ENCODE data around the gene MRGPRG.

The MRGPRG gene

GRCh38 chr11:3206156-3206921 lies 12.3 kb downstream of the MRGPRG start:
- in situ Hi-C loops (cut with MboI; ENCODE audit: low pct_unique_long_range_greater_than_20kb, low sequenced_read_pairs, unreplicated experiment), result no loop called here
- TF ChIP-seq CTCF (IDR thresholded peaks at IDR 0.05; ENCODE audit: extremely low read depth, insufficient read depth, missing control alignments), result no peak
- no peak for DNase-seq (ENCODE audit: low spot score)

- no peak for TF ChIP-seq CTCF (IDR thresholded peaks at IDR 0.05; ENCODE audit: extremely low read depth, insufficient read depth, missing control alignments)
- no peak for DNase-seq (ENCODE audit: low spot score)
- in situ Hi-C loops (cut with MboI; ENCODE audit: low pct_unique_long_range_greater_than_20kb, low sequenced_read_pairs, unreplicated experiment), result no loop called here
Measured at GRCh38 chr11:3205261-3206155, 13.1 kb downstream of the MRGPRG start.

- in situ Hi-C loops (cut with MboI; ENCODE audit: low pct_unique_long_range_greater_than_20kb, low sequenced_read_pairs, unreplicated experiment), result no loop called here
Measured at GRCh38 chr11:3204141-3205015, 14.2 kb downstream of the MRGPRG start.

GRCh38 chr11:3203221-3204043 lies 15.2 kb downstream of the MRGPRG start:
- DNase-seq (ENCODE audit: low spot score), result no peak
- in situ Hi-C loops (cut with MboI; ENCODE audit: low pct_unique_long_range_greater_than_20kb, low sequenced_read_pairs, unreplicated experiment), result no loop called here

More at GRCh38 chr11:3204141-3205015, 14.2 kb downstream of the MRGPRG start:
- TF ChIP-seq CTCF (IDR thresholded peaks at IDR 0.05; ENCODE audit: extremely low read depth, insufficient read depth, missing control alignments), result no peak
- DNase-seq (ENCODE audit: low spot score), result no peak

GRCh38 chr11:3202759-3203158 lies 15.9 kb downstream of the MRGPRG start:
- in situ Hi-C loops (cut with MboI; ENCODE audit: low pct_unique_long_range_greater_than_20kb, low sequenced_read_pairs, unreplicated experiment), result no loop called here
- TF ChIP-seq CTCF (IDR thresholded peaks at IDR 0.05; ENCODE audit: extremely low read depth, insufficient read depth, missing control alignments), result no peak
- DNase-seq (ENCODE audit: low spot score), result no peak

More at GRCh38 chr11:3203221-3204043, 15.2 kb downstream of the MRGPRG start:
- TF ChIP-seq CTCF (IDR thresholded peaks at IDR 0.05; ENCODE audit: extremely low read depth, insufficient read depth, missing control alignments), result no peak

Measured in GM13977 (cell line).